EH (cell line): ENCODE measurements around the gene ARTN.

Experiments used
- DNase-seq: peaks from one replicate; pipeline ENCODE4 v3.0.0-alpha.2; 2015; ENCODE audit warnings: low read depth

ARTN gene, protein sequence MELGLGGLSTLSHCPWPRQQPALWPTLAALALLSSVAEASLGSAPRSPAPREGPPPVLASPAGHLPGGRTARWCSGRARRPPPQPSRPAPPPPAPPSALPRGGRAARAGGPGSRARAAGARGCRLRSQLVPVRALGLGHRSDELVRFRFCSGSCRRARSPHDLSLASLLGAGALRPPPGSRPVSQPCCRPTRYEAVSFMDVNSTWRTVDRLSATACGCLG

GRCh38 chr1:43933386-43934100 is at the start of gene ARTN:
ARTN (plus strand) TSS chr1:43933801; CDS start chr1:43935657, 1,856 bp downstream.
- peak; percentile 42 for DNase-seq

GRCh38 chr1:43885279-43885801 is 48.3 kb upstream of the ARTN start:
- no peak for DNase-seq

DNA sequence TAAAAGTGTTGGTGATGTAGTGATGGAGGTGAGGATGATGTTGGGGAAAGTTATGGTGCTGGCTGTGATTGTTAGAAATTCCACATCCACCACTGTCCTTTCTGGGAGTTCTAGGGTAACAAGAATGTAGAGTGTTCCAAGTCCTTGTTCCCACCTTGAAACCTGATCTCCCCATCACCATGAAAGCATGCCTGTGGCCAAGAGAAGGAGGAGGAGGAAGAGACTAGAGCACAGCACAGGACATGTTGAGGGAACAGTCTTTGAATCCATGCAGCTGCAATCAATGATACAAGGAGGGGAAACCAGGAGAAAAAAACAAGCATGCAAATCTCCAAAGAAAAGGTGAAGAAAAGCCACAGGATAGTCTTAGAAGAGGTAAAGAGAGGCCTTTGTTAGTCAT is 45.9 kb upstream of the ARTN start:
- no peak for DNase-seq

- peak; percentile 40 for DNase-seq
Measured at GRCh38 chr1:43890815-43891214, 42.8 kb upstream of the ARTN start.

- DNase-seq = peak; percentile 9
Measured at GRCh38 chr1:43893006-43893405, 40.6 kb upstream of the ARTN start.

GRCh38 chr1:43898981-43899380 is 34.6 kb upstream of the ARTN start:
- DNase-seq = no peak

DNA sequence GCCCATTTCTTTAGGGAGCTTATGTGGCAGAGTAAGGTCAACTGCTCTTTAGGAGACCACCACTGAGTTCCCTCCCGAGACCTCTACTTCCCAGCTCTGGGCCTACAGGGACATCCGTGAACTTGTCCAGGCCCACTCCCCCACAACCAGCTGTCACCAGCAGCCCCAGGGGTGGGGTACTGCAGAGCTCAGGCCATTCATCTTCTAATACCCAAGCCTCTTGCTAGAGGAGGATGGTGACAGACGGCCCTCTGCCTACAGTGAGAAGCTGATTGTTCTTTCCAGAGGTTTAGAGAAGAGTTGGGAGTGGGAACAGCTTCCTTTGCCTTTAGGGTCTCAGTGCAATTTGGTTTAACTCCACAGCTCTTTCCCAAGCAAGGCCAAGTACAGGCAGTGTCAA is 33.2 kb upstream of the ARTN start:
- no peak for DNase-seq

GRCh38 chr1:43901196-43901961 is 32.2 kb upstream of the ARTN start:
- no peak for DNase-seq

DNA sequence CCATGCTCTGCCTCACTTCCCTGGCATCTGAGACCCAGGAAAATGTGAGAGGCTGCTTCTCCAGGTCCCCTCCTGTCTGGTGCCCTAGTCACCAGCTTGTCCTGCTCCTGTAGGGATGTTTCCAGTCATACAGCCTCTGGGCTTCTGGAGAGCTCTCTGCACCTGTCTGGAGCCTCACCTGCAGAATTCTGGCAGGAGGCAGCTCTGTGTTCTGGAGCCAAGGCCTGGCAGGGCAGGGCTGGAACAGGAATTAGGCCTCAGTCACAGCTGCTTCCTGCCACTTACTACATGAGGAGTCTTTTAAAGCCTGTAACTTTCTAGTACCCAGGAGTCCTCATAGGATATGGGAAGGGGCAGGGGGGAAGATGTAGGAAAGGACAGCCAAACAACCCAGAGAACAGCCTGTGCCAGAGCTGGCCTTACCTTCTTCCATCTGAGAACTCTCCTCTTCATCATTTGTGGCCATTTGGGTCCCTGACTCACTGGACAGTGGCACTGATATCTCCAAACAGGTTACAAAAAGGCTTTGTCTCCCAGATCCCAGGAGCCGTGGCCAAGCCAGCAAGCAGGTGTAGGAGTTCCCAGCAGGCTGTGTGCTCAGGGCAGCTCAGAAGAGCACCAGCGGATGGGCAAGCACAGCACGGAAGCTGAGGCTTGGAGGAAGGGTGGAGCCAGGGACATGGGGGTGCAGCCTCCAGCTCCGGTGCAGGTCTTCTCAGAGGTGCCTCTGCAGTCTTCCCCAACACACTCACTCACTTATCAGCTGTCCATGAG is 31.4 kb upstream of the ARTN start:
- no peak for DNase-seq

- DNase-seq = no peak
Measured at GRCh38 chr1:43904660-43905551, 28.7 kb upstream of the ARTN start.

DNA sequence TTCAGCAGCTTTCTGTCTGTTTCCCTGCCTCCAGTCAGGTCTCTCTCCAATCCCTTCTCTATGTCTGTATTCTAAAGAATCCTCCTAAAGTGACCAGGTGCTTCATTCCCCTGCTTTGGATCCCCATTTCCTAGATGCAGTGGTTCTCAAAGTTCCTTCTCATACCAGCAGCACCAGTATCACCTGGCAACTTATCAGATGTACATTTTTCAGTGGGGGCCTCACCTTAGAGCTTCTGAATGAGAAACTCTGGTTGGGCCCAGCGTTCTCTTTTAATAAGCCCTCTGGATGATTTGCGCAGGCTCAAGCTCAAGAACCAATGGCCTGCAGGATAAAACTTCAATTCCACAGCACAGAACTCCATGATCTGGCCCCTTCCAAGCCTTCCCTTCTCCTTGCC is 25.4 kb upstream of the ARTN start:
- no peak for DNase-seq

DNA sequence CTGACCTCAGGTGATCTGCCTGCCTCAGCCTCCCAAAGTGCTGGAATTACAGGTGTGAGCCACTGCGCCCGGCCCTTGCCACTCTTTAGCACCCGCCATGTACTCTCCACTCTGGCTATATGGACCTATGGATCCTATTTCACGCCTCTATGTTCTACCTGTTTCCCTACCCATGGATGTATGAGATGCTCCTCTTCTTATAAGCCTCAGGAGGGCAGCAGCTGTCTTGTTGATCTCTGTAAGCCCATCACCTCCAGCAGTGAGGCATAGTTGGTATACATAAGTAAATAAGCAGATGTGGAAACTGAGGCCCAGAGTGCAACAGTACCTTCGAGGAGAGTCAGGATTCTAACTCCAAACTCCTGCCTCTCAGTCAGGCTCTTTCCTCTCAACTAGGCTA is 24.7 kb upstream of the ARTN start:
- DNase-seq = peak; percentile 24

DNA sequence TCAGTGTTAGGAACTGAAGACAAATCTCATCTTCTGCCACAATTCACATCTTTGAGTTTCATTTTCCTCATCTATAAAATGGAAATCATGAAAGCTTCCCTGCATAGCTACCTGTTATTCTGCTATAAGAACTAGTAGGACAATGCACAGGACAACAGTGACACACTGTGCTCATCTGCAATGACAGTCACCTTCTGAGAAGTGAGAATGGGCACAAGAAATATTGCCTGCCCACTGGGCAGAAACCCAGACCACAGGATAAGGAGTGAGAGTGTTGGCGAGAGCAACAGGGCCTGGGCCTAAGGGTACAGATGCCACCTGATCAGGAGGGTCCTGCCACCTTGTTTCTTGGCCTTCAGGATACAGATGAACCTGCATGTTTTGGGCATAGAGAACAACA is 23.3 kb upstream of the ARTN start:
- no peak for DNase-seq

DNA sequence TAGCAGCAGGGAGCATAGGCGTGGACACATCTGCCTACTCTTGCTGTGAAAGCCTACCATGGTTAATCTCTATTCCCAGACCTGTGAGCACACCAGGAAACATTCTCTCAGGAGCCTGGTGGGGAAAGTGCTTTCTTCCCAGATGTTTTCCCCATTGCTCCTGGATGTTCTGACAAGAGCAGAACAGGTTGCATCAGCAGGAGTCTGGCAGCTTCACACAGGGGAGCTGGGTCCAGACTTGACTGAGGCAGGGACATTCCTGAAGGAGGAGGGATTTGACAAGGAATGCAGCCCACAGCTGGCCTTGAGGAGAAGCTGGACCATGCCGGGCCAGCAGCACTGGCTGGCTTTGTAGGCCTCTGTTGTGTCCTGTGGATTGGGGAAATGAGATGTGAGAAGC is 21.0 kb upstream of the ARTN start:
- peak; percentile 80 for DNase-seq

GRCh38 chr1:43913051-43913501 is 20.5 kb upstream of the ARTN start:
- DNase-seq = no peak

- no peak for DNase-seq
Measured at GRCh38 chr1:43913666-43914360, 19.8 kb upstream of the ARTN start.

DNA sequence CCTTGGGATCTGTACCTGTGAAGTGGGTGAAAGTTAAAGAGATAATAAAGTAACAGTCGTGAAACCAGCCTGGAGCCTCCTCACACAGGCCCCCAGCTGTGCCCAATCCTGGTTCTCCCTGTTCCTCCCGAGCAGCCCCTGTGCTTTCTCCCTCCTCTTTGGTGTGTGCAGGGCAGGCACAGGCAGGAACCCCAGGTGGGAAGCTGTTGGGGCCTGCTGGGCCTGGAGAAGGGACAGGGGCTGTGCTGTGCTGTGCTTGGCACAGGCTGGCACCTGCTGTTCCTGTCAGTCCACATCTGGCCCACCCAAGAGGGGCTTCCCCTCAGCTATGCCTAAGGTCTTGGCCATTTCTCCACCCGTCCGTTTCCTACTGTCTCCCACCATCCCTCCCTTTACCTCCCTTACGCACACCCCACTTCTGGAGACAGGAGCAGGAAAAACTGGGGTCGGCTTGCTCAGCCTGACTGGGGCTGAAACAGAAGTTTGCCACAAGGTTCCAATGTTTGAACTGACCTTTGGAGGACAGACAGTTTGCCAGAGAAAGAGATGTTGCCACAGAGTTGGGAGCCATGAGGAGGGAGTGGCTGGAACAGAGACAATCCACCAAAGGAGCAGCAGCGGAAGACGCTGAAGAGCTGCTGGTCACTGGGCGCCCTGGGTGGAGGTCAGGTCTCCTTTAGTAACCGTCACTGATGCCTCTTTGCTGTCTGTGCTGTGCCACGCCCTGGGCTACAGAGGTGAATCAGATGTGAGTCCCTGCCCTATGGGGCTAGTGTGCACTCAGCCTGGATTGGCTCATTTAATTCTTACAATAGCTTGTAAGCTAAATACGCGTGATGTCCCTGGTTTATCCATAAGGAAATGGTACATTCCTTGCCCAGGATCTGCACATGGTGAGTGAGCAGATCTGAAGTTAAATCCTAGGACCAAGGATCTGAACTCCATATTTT is 18.8 kb upstream of the ARTN start:
- DNase-seq = no peak

- DNase-seq = no peak
Measured at GRCh38 chr1:43919906-43920305, 13.7 kb upstream of the ARTN start.

DNA sequence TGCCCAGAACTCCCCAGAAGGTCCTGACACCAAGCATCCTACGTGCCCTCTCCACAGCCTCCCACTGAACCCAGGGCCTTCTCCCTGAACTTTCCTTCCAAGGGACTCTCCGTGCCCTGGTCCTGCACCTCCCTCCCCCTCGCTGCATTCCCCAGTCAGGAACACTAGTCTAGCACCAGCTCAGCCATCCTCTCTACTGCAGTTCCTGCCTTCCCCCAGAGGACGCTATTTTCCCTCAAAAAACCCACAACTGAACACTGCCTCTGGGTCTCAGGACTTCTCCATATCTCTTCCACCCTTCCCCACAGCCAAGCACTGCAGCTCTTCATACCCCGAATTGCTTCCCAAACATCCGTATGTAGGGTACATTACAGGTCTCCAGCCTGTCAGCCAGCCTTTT is 12.6 kb upstream of the ARTN start:
- no peak for DNase-seq
